Spleen (tissue), 7 donors: ENCODE measurements around the gene TNNT2.

Source experiments
- POLR2A ChIP-seq, 3 donors: fragments of 450-650 bp; IDR thresholded peaks; one replicate each; pipeline ENCODE4 v1.5.1; 2017; ENCODE audit warnings: antibody characterized with exemption in 3 of 3, mild to moderate bottlenecking in 1 of 3
- POLR2AphosphoS5 ChIP-seq, 3 donors: sonication (generic); formaldehyde crosslinking; IDR thresholded peaks; one replicate each; pipeline ENCODE4 v1.5.1; 2017; ENCODE audit warnings: antibody characterized with exemption in 3 of 3
- TF ChIP-seq, protein P1 (sequence below), 11 experiments: fragments of 200-600 bp in 7 of 11; fragments of 450-650 bp in 4 of 11; sonication (generic) in 4 of 11; IDR thresholded peaks in 8 of 11; conservative IDR thresholded peaks in 3 of 11; 1 replicate in 7 of 11; 2 replicates in 4 of 11; pipeline versions ENCODE4 v1.4.0 to v1.8.0; 2016 to 2021; ENCODE audit warnings: antibody characterized with exemption in 11 of 11, inconsistent platforms in 4 of 11, mild to moderate bottlenecking in 1 of 11
- donor health status: DM: no; HTN: no; CAD: no; lungs with moderate emphysema.
- donor health status: DM: no; HTN: no; CAD: no.
- donor health status: DM: no; HTN: no; CAD: no.

DNA sequence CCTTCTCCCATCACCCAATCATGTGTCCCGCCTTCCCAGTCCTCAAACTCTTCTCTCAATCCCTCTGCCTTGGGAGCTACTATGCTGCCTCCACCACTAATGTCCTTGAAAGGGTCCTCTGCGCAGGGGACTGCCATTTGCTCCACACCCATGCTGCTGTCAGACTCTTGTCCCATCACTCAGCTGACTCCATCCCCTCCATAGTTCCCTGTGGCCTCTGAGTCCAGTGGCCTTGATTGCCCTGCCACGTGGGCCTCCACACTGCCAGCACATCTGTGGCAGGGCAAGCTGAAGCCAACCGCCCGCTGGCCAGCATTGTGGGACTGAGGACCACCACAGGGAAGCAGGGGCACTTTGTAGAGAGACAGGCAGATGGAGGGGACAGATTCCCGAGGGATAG is 1.3 kb upstream of the TNNT2 start:
- TF ChIP-seq, protein P1, sequence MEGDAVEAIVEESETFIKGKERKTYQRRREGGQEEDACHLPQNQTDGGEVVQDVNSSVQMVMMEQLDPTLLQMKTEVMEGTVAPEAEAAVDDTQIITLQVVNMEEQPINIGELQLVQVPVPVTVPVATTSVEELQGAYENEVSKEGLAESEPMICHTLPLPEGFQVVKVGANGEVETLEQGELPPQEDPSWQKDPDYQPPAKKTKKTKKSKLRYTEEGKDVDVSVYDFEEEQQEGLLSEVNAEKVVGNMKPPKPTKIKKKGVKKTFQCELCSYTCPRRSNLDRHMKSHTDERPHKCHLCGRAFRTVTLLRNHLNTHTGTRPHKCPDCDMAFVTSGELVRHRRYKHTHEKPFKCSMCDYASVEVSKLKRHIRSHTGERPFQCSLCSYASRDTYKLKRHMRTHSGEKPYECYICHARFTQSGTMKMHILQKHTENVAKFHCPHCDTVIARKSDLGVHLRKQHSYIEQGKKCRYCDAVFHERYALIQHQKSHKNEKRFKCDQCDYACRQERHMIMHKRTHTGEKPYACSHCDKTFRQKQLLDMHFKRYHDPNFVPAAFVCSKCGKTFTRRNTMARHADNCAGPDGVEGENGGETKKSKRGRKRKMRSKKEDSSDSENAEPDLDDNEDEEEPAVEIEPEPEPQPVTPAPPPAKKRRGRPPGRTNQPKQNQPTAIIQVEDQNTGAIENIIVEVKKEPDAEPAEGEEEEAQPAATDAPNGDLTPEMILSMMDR (IDR thresholded peaks at IDR 0.05 in 8 of 11, conservative IDR thresholded peaks at IDR 0.05 in 3 of 11): no peak
- TF ChIP-seq POLR2A (IDR thresholded peaks at IDR 0.05) (no peak), POLR2AphosphoS5 (IDR thresholded peaks at IDR 0.05) (no peak)
